Activated T-cell treated with anti-CD3 and anti-CD28 coated beads, Interleukin-2, amount 50 U/mL, for 4 hours (primary cell): ENCODE results near the gene ICAM4. TPM values are rescaled to one million over a fixed set of nuclear protein-coding genes. Genes with fewer than 3 reads are reported as not detected.
"Not testable (repeated sequence)": the region's sequence is repeated elsewhere in the genome, so short reads cannot be mapped to it uniquely, and the experiment has no call there.

ENCODE experiments used
- ATAC-seq, 2 donors: fragments of 200-7000 bp; cut with Tn5 transposase; one replicate each; pipeline ENCODE4 v1.10.0; 2021
- DNase-seq: peaks from one replicate; pipeline ENCODE4 v3.0.0-alpha.2; 2020
- H3K27me3 Mint-ChIP-seq: one replicate; pipeline ENCODE4 v1.8.0; 2021; ENCODE audit warnings: low read depth, mixed read lengths
- H3K36me3 Mint-ChIP-seq: one replicate; pipeline ENCODE4 v1.8.0; 2022; ENCODE audit warnings: mixed read lengths; ENCODE audit not compliant: insufficient read depth
- H3K4me1 Mint-ChIP-seq: one replicate; pipeline ENCODE4 v1.8.0; 2021; ENCODE audit warnings: low read depth, mixed read lengths
- H3K4me3 Mint-ChIP-seq: one replicate; pipeline ENCODE4 v1.8.0; 2021; ENCODE audit warnings: mild to moderate bottlenecking, moderate library complexity, mixed read lengths
- H3K9me3 Mint-ChIP-seq: one replicate; pipeline ENCODE4 v1.8.0; 2021; ENCODE audit warnings: mixed read lengths
- total RNA-seq, 3 donors: library from RNA; stranded (reverse); gene quantifications; one replicate each; pipeline ENCODE4 v1.2.1, GENCODE V29; 2021

ICAM4 gene
- total RNA-seq, result under 1 TPM; 0.27 to 0.53 (median 0.38) TPM

GRCh38 chr19:10286803-10287737 lies at the start of gene ICAM4:
ICAM4 (plus strand) TSS chr19:10286955; CDS start chr19:10287013, 58 bp downstream.
- DNase-seq (peak; percentile 16), ATAC-seq (no peak)
- H3K9me3 Mint-ChIP-seq, result no peaks in the 10 kb centered on the region
- peaks cover 59% of the 10 kb centered on the region for H3K4me1 Mint-ChIP-seq
- no peak within 1 kb of the TSS for H3K4me3 Mint-ChIP-seq
- H3K27me3 Mint-ChIP-seq, result peaks cover 40% of the 10 kb centered on the region
- H3K36me3 Mint-ChIP-seq, result peaks cover 17% of the 10 kb centered on the region

GRCh38 chr19:10237702-10238101 lies 49.1 kb upstream of the ICAM4 start:
- H3K36me3 Mint-ChIP-seq, result no peaks in the 10 kb centered on the region
- peaks cover 14% of the 10 kb centered on the region for H3K4me1 Mint-ChIP-seq
- no peak overlapping the region for H3K4me3 Mint-ChIP-seq
- ATAC-seq (no peak), DNase-seq (no peak)
- H3K27me3 Mint-ChIP-seq, result no peaks in the 10 kb centered on the region
- no peaks in the 10 kb centered on the region for H3K9me3 Mint-ChIP-seq

GRCh38 chr19:10238172-10238783 lies 48.5 kb upstream of the ICAM4 start:
- peaks cover 14% of the 10 kb centered on the region for H3K4me1 Mint-ChIP-seq
- H3K9me3 Mint-ChIP-seq, result no peaks in the 10 kb centered on the region
- no peak for DNase-seq
- no peaks in the 10 kb centered on the region for H3K36me3 Mint-ChIP-seq
- H3K4me3 Mint-ChIP-seq, result no peak overlapping the region
- no peaks in the 10 kb centered on the region for H3K27me3 Mint-ChIP-seq
- no peak for ATAC-seq

- H3K27me3 Mint-ChIP-seq, result not testable (repeated sequence)
Observed at GRCh38 chr19:10241826-10242449, 44.8 kb upstream of the ICAM4 start.

GRCh38 chr19:10243606-10244005 lies 43.1 kb upstream of the ICAM4 start:
- Mint-ChIP-seq H3K4me1 (no peaks in the 10 kb centered on the region), H3K27me3 (no peaks in the 10 kb centered on the region), H3K36me3 (no peaks in the 10 kb centered on the region), H3K9me3 (no peaks in the 10 kb centered on the region), H3K4me3 (no peak overlapping the region)
- ATAC-seq (no peak), DNase-seq (no peak)

More at GRCh38 chr19:10241826-10242449, 44.8 kb upstream of the ICAM4 start:
- H3K4me1 Mint-ChIP-seq, H3K36me3 Mint-ChIP-seq, H3K4me3 Mint-ChIP-seq, ATAC-seq, H3K9me3 Mint-ChIP-seq, DNase-seq: not testable (repeated sequence)

GRCh38 chr19:10245189-10245939 lies 41.4 kb upstream of the ICAM4 start:
- peaks cover 3% of the 10 kb centered on the region for H3K4me1 Mint-ChIP-seq
- no peaks in the 10 kb centered on the region for H3K9me3 Mint-ChIP-seq
- H3K27me3 Mint-ChIP-seq, result no peaks in the 10 kb centered on the region
- H3K4me3 Mint-ChIP-seq, result no peak overlapping the region
- DNase-seq (no peak), ATAC-seq (no peak)
- H3K36me3 Mint-ChIP-seq, result no peaks in the 10 kb centered on the region

GRCh38 chr19:10246511-10246910 lies 40.2 kb upstream of the ICAM4 start:
- H3K4me1 Mint-ChIP-seq, result peaks cover 6% of the 10 kb centered on the region
- no peak for DNase-seq
- H3K27me3 Mint-ChIP-seq, result no peaks in the 10 kb centered on the region
- no peaks in the 10 kb centered on the region for H3K9me3 Mint-ChIP-seq
- ATAC-seq, result no peak
- no peak overlapping the region for H3K4me3 Mint-ChIP-seq
- no peaks in the 10 kb centered on the region for H3K36me3 Mint-ChIP-seq

GRCh38 chr19:10251792-10252694 lies 34.7 kb upstream of the ICAM4 start, which contains the start of gene MRPL4:
MRPL4 (plus strand) TSS chr19:10252214; CDS start chr19:10252254, 40 bp downstream.
- ATAC-seq, result peak; percentile 97
- H3K4me1 Mint-ChIP-seq, result peaks cover 10% of the 10 kb centered on the region
- peak within 1 kb of the TSS; percentile 96 for H3K4me3 Mint-ChIP-seq

GRCh38 chr19:10252707-10253106 lies 34.0 kb upstream of the ICAM4 start:
- ATAC-seq (no peak), DNase-seq (no peak)
- H3K4me3 Mint-ChIP-seq, result peak overlapping the region; percentile 96
- no peaks in the 10 kb centered on the region for H3K9me3 Mint-ChIP-seq
- H3K27me3 Mint-ChIP-seq, result no peaks in the 10 kb centered on the region
- H3K36me3 Mint-ChIP-seq, result peaks cover 27% of the 10 kb centered on the region
- peaks cover 14% of the 10 kb centered on the region for H3K4me1 Mint-ChIP-seq

More at GRCh38 chr19:10251792-10252694, 34.7 kb upstream of the ICAM4 start, which contains the start of gene MRPL4:
- H3K36me3 Mint-ChIP-seq, result peaks cover 21% of the 10 kb centered on the region
- no peaks in the 10 kb centered on the region for H3K27me3 Mint-ChIP-seq
- no peaks in the 10 kb centered on the region for H3K9me3 Mint-ChIP-seq
- peak; percentile 91 for DNase-seq

GRCh38 chr19:10254244-10254643 lies 32.5 kb upstream of the ICAM4 start:
- Mint-ChIP-seq H3K36me3 (peaks cover 35% of the 10 kb centered on the region), H3K9me3 (no peaks in the 10 kb centered on the region), H3K27me3 (no peaks in the 10 kb centered on the region), H3K4me3 (peak overlapping the region; percentile 41), H3K4me1 (peaks cover 21% of the 10 kb centered on the region)
- ATAC-seq (no peak), DNase-seq (no peak)

- ATAC-seq, result no peak
- H3K36me3 Mint-ChIP-seq, result peaks cover 35% of the 10 kb centered on the region
- no peak overlapping the region for H3K4me3 Mint-ChIP-seq
- H3K27me3 Mint-ChIP-seq, result no peaks in the 10 kb centered on the region
- no peaks in the 10 kb centered on the region for H3K9me3 Mint-ChIP-seq
- no peak for DNase-seq
- peaks cover 25% of the 10 kb centered on the region for H3K4me1 Mint-ChIP-seq
Observed at GRCh38 chr19:10255358-10255757, 31.4 kb upstream of the ICAM4 start.

GRCh38 chr19:10256551-10256950 lies 30.2 kb upstream of the ICAM4 start:
- Mint-ChIP-seq H3K36me3 (peaks cover 35% of the 10 kb centered on the region), H3K9me3 (no peaks in the 10 kb centered on the region), H3K4me1 (peaks cover 22% of the 10 kb centered on the region), H3K4me3 (no peak overlapping the region), H3K27me3 (no peaks in the 10 kb centered on the region)
- ATAC-seq (no peak), DNase-seq (no peak)

GRCh38 chr19:10256970-10257615 lies 29.7 kb upstream of the ICAM4 start:
- Mint-ChIP-seq H3K36me3 (peaks cover 35% of the 10 kb centered on the region), H3K27me3 (no peaks in the 10 kb centered on the region), H3K4me1 (peaks cover 22% of the 10 kb centered on the region), H3K9me3 (no peaks in the 10 kb centered on the region), H3K4me3 (no peak overlapping the region)
- ATAC-seq, result no peak
- no peak for DNase-seq
